Mesothelial cell of epicardium (in vitro differentiated cells): ENCODE results near the gene TUBGCP4. TPM values are rescaled to one million over a fixed set of nuclear protein-coding genes. Genes with fewer than 3 reads are reported as not detected.

Experiments
- DNase-seq, 2 experiments: peaks; one replicate each; pipeline ENCODE4 v3.0.0; 2021; ENCODE audit warnings: low spot score in 2 of 2; ENCODE audit not compliant: unreplicated experiment in 2 of 2
- H3K27ac Mint-ChIP-seq: 2 replicates; pipeline ENCODE4 v1.8.0; 2021; ENCODE audit warnings: mixed read lengths
- H3K27me3 Mint-ChIP-seq: 2 replicates; pipeline ENCODE4 v1.8.0; 2021; ENCODE audit warnings: low read depth, mixed read lengths
- H3K36me3 Mint-ChIP-seq: 2 replicates; pipeline ENCODE4 v1.8.0; 2021; ENCODE audit warnings: mixed read lengths
- H3K4me1 Mint-ChIP-seq: 2 replicates; pipeline ENCODE4 v1.8.0; 2021; ENCODE audit warnings: mixed read lengths
- H3K4me3 Mint-ChIP-seq: 2 replicates; pipeline ENCODE4 v1.8.0; 2021; ENCODE audit warnings: mild to moderate bottlenecking, moderate library complexity, mixed read lengths
- H3K9me3 Mint-ChIP-seq: 2 replicates; pipeline ENCODE4 v1.8.0; 2021; ENCODE audit warnings: mixed read lengths
- total RNA-seq: library from RNA; stranded (reverse); gene quantifications from 3 replicates; pipeline ENCODE4 v1.2.1, GENCODE V29; 2021
- TF ChIP-seq, protein P1 (sequence below): fragments of 200-600 bp; sonication (generic); IDR thresholded peaks from one replicate; pipeline ENCODE4 v1.5.0; 2021; ENCODE audit warnings: antibody characterized with exemption; ENCODE audit not compliant: unreplicated experiment

The TUBGCP4 gene
- total RNA-seq, 1 donor from 2014 or later = 26.3 TPM

DNA sequence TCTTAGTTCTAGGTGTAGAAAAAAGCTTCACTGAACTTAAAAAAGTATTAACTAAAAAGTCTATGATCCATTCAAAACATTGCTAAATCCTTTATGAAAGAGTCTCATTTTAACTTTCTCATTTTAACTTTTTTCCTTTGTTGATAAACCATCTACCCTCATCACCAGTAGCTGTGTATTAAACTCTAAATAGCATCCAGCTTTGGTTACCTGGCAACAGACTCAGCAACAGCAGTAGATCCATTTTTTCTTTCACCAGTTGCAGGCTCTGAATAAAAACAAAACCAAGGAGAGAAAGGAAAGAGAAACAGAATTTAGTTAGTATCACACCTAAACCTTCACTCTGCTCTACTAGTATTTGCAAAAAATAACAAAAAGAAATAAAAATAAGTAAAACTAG, 70.4 kb downstream of the TUBGCP4 start:
- H3K4me1 Mint-ChIP-seq = peaks cover under 1% of the 10 kb centered on the region
- TF ChIP-seq, protein P1, sequence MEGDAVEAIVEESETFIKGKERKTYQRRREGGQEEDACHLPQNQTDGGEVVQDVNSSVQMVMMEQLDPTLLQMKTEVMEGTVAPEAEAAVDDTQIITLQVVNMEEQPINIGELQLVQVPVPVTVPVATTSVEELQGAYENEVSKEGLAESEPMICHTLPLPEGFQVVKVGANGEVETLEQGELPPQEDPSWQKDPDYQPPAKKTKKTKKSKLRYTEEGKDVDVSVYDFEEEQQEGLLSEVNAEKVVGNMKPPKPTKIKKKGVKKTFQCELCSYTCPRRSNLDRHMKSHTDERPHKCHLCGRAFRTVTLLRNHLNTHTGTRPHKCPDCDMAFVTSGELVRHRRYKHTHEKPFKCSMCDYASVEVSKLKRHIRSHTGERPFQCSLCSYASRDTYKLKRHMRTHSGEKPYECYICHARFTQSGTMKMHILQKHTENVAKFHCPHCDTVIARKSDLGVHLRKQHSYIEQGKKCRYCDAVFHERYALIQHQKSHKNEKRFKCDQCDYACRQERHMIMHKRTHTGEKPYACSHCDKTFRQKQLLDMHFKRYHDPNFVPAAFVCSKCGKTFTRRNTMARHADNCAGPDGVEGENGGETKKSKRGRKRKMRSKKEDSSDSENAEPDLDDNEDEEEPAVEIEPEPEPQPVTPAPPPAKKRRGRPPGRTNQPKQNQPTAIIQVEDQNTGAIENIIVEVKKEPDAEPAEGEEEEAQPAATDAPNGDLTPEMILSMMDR = no peak
- no peak overlapping the region for H3K27ac Mint-ChIP-seq
- H3K36me3 Mint-ChIP-seq = peaks cover 31% of the 10 kb centered on the region
- no peaks in the 10 kb centered on the region for H3K9me3 Mint-ChIP-seq
- H3K27me3 Mint-ChIP-seq = no peaks in the 10 kb centered on the region
- no peak for DNase-seq
- no peak overlapping the region for H3K4me3 Mint-ChIP-seq

DNA sequence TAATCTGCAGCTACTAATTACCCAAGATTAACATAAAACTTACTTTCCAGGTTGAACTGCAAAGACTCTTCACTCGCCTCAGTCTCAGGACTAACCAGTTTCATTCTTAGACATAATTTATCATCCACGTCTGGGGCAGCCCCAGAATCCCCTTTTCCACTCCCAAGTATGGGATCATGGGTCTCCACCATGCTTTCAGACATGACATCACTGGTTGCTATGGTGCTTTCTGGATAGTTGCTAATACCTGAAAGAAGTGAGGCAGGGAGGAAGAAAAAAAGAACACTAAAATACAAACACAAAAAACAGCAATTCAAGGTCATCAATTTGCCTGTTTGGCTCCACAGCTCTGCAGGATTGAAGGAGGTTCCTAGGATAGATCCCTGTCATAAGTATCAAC, 75.4 kb downstream of the TUBGCP4 start:
- H3K27ac Mint-ChIP-seq = no peak overlapping the region
- H3K4me3 Mint-ChIP-seq = no peak overlapping the region
- H3K27me3 Mint-ChIP-seq = no peaks in the 10 kb centered on the region
- H3K4me1 Mint-ChIP-seq = peaks cover 17% of the 10 kb centered on the region
- H3K9me3 Mint-ChIP-seq = no peaks in the 10 kb centered on the region
- no peak for DNase-seq
- peaks cover 25% of the 10 kb centered on the region for H3K36me3 Mint-ChIP-seq
- TF ChIP-seq, protein P1 = no peak

DNA sequence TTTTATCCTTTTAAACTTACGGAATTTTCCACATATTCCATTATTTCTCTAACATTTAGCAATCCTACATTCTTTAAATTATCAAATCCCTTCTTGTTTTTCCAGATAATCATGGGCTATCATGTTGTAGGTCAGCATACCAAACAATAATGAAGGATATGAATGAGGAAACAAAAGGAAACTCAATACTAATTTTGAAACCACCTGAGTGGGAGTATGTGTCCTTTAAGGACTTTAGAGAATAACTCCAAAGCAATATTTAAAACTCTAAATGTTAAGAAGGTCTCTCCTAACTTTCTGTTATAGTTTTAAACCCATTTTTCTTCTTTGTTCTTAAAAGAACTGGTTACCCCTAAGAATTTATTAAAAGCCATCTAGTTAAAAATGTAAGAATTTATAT, 79.1 kb downstream of the TUBGCP4 start:
- no peak overlapping the region for H3K4me3 Mint-ChIP-seq
- TF ChIP-seq, protein P1 = no peak
- DNase-seq = no peak
- H3K36me3 Mint-ChIP-seq = peaks cover 25% of the 10 kb centered on the region
- peaks cover 17% of the 10 kb centered on the region for H3K4me1 Mint-ChIP-seq
- H3K27ac Mint-ChIP-seq = peak overlapping the region; percentile 72
- no peaks in the 10 kb centered on the region for H3K27me3 Mint-ChIP-seq
- no peaks in the 10 kb centered on the region for H3K9me3 Mint-ChIP-seq

Other genes starting within 250 kb of the TUBGCP4 start
- 12.4 to 13.4 TPM (median 12.9 TPM) in 3 replicates for gene TMEM62, start 237.5 kb upstream of the TUBGCP4 start, total RNA-seq
- gene CCNDBP1, start 185.7 kb upstream of the TUBGCP4 start, total RNA-seq = 29.3 to 31.2 TPM (median 29.5 TPM) in 3 replicates
- 0.13 TPM in 1 of 3 replicates, not detected in the others for gene EPB42, start 150.1 kb upstream of the TUBGCP4 start, total RNA-seq
- not detected in 3 replicates for gene TGM5, start 104.2 kb upstream of the TUBGCP4 start, total RNA-seq
- not detected in 3 replicates for gene TGM7, start 68.8 kb upstream of the TUBGCP4 start, total RNA-seq
- 9.8 to 10.0 TPM (median 9.9 TPM) in 3 replicates for gene LCMT2, start 40.5 kb upstream of the TUBGCP4 start, total RNA-seq
- gene ZSCAN29, start 58 bp upstream of the TUBGCP4 start, total RNA-seq = 32.1 to 35.5 TPM (median 33.7 TPM) in 3 replicates
- 103 to 112 TPM (median 108 TPM) in 3 replicates for gene TP53BP1, start 122.1 kb downstream of the TUBGCP4 start, total RNA-seq
- gene MAP1A, start 146.5 kb downstream of the TUBGCP4 start, total RNA-seq = 13.7 to 13.9 TPM (median 13.7 TPM) in 3 replicates
- gene PPIP5K1, start 219.1 kb downstream of the TUBGCP4 start, total RNA-seq = 53.2 to 61.5 TPM (median 56.0 TPM) in 3 replicates
- 0.20 to 0.44 TPM in 2 of 3 replicates, not detected in the other for gene CKMT1B, start 222.9 kb downstream of the TUBGCP4 start, total RNA-seq
- gene STRC, start 247.7 kb downstream of the TUBGCP4 start, total RNA-seq = 2.1 to 2.9 TPM (median 2.7 TPM) in 3 replicates